NCI-H748 (cell line): ENCODE data around the gene RDH14.

Experiments used
- DNase-seq: peaks from one replicate; lab custom pipeline; 2025; ENCODE audit not compliant: unreplicated experiment; lab: John Stamatoyannopoulos, UW

Gene RDH14

GRCh38 chr2:18566145-18566769 lies 5.8 kb upstream of the RDH14 start:
- DNase-seq, result peak; percentile 52

GRCh38 chr2:18560797-18561085 lies 288 bp upstream of the RDH14 start:
- DNase-seq, result no peak

- peak; percentile 47 for DNase-seq
Measured at GRCh38 chr2:18559531-18560030, 872 bp downstream of the RDH14 start.

DNA sequence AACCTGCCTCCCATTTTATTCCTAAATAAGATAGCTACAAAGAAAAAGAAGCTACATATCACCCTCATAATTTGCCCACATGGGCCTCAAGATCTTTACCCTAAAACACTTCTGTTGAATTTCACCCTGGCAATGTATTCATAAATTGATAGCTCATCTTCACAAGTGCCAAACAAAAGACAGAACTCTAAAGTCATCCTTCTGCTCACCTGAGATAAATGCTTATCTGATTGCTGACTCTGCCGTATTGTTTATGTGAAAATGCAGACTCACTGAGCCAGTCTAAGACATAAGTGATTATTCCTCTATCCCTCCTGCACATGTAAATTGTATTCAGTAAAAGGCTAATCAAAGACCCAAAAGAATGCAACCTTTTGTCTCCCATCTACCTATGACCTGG lies 2.0 kb downstream of the RDH14 start:
- DNase-seq, result no peak

GRCh38 chr2:18557121-18557520 lies 3.3 kb downstream of the RDH14 start:
- no peak for DNase-seq

DNA sequence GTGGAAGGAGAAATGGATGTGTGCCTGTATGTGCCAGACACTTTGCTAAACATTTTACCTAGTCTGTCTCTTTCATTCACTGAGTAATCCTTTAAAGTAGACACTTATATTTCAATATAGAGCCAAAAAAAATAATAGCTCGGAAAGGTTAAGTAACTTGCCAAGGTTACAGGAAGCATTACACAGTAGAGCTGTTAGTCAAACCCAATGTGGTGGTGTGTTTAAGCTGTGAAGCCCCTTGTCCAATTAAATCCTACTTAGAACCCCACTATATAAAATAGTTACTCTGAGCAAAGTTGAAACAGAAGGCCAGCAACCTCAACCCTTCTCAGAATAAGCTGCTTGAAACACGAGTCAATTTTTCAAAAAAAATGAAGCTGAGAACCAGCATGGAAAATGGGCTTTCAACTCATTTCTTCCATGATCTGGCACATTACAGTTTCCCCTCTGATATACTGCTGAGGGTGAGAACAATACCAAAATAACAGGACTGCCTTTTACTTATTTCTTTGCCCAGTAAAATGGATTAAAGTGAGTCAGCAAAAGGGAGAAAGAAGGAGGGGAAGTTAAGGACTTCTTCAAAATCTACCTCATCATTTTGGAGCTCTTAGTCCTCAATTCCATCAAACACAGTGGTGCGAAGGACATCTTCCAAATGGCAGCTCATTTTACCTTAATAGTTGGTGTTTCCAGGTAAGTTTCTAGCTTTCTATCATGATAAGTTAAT lies 7.9 kb downstream of the RDH14 start:
- no peak for DNase-seq

DNA sequence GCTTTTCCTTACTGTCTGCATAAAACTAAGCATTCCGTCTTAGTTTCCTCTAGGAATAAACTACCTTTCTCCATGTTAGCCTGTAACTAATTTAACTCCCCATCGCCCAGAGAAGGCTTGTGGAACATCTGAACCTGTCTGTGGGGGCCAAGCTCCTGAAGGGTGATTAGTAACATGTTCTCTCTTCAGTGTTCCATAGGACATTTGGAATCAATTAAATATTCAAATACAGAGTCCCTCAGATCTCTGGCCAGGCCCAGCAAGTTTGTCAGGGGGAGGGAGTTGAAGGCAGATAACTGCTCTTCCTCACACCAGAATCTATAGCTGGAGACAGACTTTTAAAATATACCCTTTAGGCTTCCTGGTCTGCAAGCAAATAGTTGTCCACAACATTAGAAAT lies 8.8 kb downstream of the RDH14 start:
- no peak for DNase-seq

- DNase-seq, result peak; percentile 59
Measured at GRCh38 chr2:18551169-18551568, 9.3 kb downstream of the RDH14 start.

DNA sequence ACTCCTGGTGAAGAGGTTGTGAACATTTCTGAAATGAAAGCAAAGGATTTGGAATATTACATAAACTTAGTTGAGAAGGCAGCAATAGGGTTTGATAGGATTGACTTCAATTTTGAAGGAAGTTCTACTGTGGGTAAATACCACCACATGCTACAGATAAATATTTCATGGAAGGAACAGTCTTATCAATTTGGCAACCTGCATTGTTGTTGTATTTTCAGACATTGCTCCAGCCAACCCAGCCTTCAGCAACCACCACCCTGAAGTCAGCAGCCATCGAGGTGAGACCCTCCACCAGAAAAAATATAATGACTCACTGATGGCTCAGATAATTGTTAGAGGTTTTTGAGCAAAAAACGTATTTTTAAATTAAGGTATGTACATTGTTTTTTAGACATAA lies 10.0 kb downstream of the RDH14 start:
- DNase-seq, result no peak

GRCh38 chr2:18549083-18549482 lies 11.4 kb downstream of the RDH14 start:
- no peak for DNase-seq

DNA sequence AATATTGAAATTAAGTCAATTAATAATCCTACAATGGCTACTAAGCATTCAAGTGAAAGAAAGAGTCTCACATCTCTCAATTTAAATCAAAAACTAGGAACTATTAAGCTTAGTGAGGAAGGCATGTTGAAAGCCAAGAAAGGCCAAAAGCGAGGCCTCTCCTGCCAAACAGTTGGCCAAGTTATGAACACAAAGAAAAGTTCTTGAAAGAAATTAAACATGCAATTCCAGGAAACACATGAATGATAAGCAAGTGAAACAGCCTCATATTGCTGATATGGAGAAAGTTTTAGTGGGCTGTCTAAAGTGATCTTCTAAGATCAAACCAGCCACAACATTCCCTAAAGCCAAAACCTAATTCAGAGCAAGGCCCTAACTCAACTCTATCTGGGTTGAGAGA lies 11.8 kb downstream of the RDH14 start:
- no peak for DNase-seq

GRCh38 chr2:18546567-18546966 lies 13.9 kb downstream of the RDH14 start:
- peak; percentile 94 for DNase-seq

DNA sequence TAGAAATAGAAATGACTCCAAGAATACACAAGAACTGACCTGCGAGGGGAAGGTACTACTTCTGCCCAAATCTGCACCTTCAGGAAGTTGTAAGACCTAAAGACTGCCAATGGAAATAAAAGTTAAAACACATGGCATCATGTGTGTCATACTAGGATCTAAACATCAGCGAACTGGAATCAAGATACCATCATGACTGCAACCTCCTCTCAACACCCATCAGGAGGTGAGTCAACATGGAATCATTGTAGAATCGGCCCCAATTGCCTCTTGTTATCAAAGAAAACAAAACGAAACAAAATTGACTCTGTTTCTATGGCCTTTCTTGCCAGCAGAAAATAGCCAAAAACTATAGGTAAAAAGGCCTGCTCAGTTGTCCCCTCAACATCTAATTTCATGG lies 15.1 kb downstream of the RDH14 start:
- DNase-seq, result peak; percentile 60

GRCh38 chr2:18544171-18544570 lies 16.3 kb downstream of the RDH14 start:
- DNase-seq, result no peak

- no peak for DNase-seq
Measured at GRCh38 chr2:18540872-18541271, 19.6 kb downstream of the RDH14 start.

DNA sequence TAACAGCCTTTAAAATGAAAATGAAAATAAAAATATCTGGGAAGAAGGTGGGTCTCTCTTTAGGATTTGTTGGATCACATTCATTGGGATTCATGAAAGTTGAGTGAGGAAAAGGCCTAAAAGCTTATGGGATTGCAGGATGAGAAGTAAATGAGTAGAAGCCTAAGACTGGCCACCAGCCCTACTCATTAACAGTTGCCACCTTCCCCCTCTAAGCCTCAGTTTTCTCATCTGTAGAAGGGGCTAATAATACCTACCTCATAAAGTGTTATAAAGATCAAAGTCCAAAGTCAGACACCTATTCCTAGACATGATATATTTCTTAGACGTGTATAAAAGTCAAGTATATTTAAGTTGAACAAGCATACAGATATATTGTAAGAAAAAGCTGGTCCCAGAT lies 23.8 kb downstream of the RDH14 start:
- DNase-seq, result no peak

DNA sequence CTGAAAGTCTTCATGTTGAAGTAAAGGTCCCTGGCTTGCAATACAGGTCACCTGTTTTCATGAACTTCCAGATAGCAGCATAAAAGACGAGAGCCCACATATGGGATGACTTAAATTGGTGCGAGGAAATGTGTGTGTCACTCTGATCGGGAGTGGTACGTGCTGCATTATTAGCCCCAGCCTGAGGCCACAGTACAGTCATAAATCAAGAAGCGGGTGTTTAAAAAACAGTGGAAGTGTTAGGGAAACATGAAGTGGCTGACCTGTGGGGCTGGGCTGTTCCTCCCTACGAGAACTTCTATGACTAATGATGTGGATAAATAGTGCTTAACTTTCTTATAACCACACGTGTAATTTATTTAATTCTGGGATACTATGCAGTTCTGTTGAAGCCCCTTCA lies 24.4 kb downstream of the RDH14 start:
- DNase-seq, result peak; percentile 24

DNA sequence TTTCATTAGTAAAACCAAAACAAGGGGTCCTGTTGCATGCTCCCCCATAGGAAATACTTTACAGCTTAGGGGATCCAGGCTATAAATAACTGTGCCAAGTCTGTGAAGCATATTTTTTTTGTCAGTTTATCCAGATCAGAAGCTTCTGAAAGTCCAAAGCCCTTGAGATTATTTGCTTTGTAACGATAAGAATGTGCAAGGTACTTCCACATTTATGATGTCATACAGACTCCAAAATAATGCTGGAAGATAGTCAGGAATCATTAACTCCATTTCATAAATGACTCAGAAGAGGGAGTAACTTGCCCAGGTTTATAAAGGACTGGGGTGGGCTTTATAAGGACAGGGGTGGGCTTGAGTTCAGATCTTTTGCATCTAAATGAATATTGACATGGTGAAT lies 29.3 kb downstream of the RDH14 start:
- DNase-seq, result no peak

GRCh38 chr2:18527822-18528221 lies 32.6 kb downstream of the RDH14 start:
- DNase-seq, result no peak

DNA sequence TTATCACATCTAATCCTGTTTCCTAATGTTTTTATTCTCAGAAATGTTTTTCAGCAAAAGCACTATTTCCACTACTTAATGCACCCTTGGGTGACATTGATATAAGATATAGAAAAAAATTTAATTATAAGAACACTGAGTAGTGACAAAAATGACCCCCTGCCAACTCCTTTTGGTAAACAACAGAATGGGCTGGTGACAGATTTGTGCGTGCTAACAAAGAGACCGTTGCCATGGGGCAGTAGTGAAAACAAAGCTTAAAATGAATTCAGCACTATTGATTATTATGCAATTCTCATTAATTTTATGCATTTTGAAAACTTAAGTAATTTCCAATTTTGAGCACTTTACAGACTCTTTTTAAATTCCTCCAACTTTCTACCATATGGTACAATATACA lies 33.1 kb downstream of the RDH14 start:
- DNase-seq, result peak; percentile 61

DNA sequence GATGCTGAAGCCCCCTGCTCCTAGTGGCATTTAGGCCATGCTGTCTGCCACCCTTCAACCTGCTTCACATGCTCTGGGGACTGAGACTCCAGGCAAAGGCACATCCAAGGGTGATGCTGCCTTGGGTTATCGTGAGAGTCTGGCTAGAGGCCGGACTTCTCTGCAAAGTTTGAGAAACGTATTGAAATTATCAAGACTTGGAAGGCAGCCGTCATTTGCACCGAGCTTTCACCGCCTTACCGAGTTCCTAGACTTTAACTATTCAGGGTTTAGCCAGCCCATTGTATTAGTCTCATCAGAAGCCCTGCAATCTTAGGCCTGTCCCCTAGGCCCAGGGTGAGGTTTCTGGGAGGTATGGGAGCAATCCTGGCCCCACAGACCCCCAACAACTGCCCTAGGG lies 34.0 kb downstream of the RDH14 start:
- no peak for DNase-seq

DNA sequence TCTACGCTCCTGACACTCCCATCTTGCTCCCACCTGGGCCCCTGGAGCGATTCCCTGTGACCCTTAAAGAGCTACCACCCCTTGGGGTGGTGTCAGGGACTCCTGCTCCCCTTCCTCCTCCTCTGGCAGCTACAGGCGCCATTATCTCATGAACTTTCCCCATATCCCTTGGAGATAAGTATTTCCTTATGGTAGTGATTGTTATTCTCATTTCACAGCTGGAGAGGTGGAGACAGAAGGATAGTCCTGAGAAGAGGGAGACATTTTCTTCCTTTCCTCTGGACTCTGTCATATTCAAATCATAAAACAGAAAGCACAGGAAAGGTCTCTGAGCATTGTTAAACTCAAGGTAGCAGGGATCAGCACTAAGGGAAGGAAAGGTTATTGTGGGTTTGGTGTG lies 34.6 kb downstream of the RDH14 start:
- DNase-seq, result no peak

DNA sequence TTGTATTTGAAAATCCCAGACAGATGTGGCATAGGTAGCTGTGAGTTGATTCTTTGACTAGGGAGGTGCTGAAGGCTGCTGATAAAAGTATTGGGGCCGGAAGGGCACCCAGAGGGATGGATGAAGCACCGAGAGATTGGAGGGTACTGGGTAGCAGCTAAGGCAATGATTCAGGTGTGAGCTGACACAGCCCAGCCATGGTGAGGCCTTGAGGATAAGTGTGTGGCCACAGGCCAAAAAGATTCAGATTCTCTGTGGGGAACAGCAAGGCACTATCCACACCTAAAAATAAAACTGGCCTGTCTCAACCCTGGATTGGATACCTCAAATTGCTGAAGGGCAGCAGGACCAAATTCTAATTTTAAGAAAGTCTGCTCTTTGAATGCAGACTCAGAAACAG lies 35.2 kb downstream of the RDH14 start:
- no peak for DNase-seq
